ENCODE measurements around the gene TARP.
"Not testable (repeated sequence)": the region's sequence is repeated elsewhere in the genome, so short reads cannot be mapped to it uniquely, and the experiment has no call there.

The TARP gene

GRCh38 chr7:38262545-38262944, 10.9 kb downstream of the TARP start:
- DNase-seq (ENCODE audit: low read depth) = no peak

- DNase-seq (ENCODE audit: low read depth) = not testable (repeated sequence)
Observed at GRCh38 chr7:38262026-38262425, 11.4 kb downstream of the TARP start.

- peak; percentile 15 for DNase-seq (ENCODE audit: low read depth)
Observed at GRCh38 chr7:38261601-38262000, 11.8 kb downstream of the TARP start.

- not testable (repeated sequence) for DNase-seq (ENCODE audit: low read depth)
Observed at GRCh38 chr7:38259157-38259556, 14.3 kb downstream of the TARP start.

- no peak for DNase-seq (ENCODE audit: low read depth)
Observed at GRCh38 chr7:38257350-38257677, 16.1 kb downstream of the TARP start.

- not testable (repeated sequence) for DNase-seq (ENCODE audit: low read depth)
Observed at GRCh38 chr7:38249849-38250248, 23.6 kb downstream of the TARP start.

GRCh38 chr7:38248069-38248567, 25.3 kb downstream of the TARP start:
- no peak for DNase-seq (ENCODE audit: low read depth)

GRCh38 chr7:38245409-38245977, 27.9 kb downstream of the TARP start:
- DNase-seq (ENCODE audit: low read depth) = no peak

GRCh38 chr7:38244516-38244915, 28.9 kb downstream of the TARP start:
- no peak for DNase-seq (ENCODE audit: low read depth)

- DNase-seq (ENCODE audit: low read depth) = not testable (repeated sequence)
Observed at GRCh38 chr7:38243345-38243744, 30.1 kb downstream of the TARP start.

GRCh38 chr7:38242814-38243213, 30.6 kb downstream of the TARP start:
- DNase-seq (ENCODE audit: low read depth) = no peak

- no peak for DNase-seq (ENCODE audit: low read depth)
Observed at GRCh38 chr7:38241071-38241470, 32.4 kb downstream of the TARP start.

GRCh38 chr7:38239129-38239528, 34.3 kb downstream of the TARP start:
- DNase-seq (ENCODE audit: low read depth) = not testable (repeated sequence)

GRCh38 chr7:38235606-38236005, 37.8 kb downstream of the TARP start:
- DNase-seq (ENCODE audit: low read depth) = no peak

GRCh38 chr7:38234759-38235158, 38.7 kb downstream of the TARP start:
- DNase-seq (ENCODE audit: low read depth) = not testable (repeated sequence)

- peak; percentile 66 for DNase-seq (ENCODE audit: low read depth)
Observed at GRCh38 chr7:38232502-38233366, 40.7 kb downstream of the TARP start.

GRCh38 chr7:38229884-38230642, 43.4 kb downstream of the TARP start:
- DNase-seq (ENCODE audit: low read depth) = no peak

- DNase-seq (ENCODE audit: low read depth) = peak; percentile 83
Observed at GRCh38 chr7:38229386-38229785, 44.0 kb downstream of the TARP start.

- no peak for DNase-seq (ENCODE audit: low read depth)
Observed at GRCh38 chr7:38224392-38224791, 49.0 kb downstream of the TARP start.

GRCh38 chr7:38223306-38223705, 50.1 kb downstream of the TARP start:
- no peak for DNase-seq (ENCODE audit: low read depth)

GRCh38 chr7:38222481-38223096, 50.8 kb downstream of the TARP start:
- peak; percentile 60 for DNase-seq (ENCODE audit: low read depth)

GRCh38 chr7:38220452-38220851, 53.0 kb downstream of the TARP start:
- DNase-seq (ENCODE audit: low read depth) = no peak

Measured in Daoy (cell line).